Kidney (tissue), 14 donors: ENCODE results near the gene WWC1. TPM values are rescaled to one million over a fixed set of nuclear protein-coding genes. Genes with fewer than 3 reads are reported as not detected.

Experiments
- DNase-seq, 5 donors: peaks; one replicate each; pipeline ENCODE4 v3.0.0-alpha.2; 2013 to 2020
- FAIRE-seq: peaks from 2 replicates; lab custom pipeline; 2012; peaks lifted over from hg19 to GRCh38; lab: Jason Lieb, UNC
- H3K27ac ChIP-seq, 2 donors: one replicate each; pipeline ENCODE4 v1.7.0; 2013; ENCODE audit warnings: low read depth in 2 of 2, low read length in 2 of 2, inconsistent platforms in 1 of 2
- H3K27me3 ChIP-seq: one replicate; pipeline ENCODE4 v1.7.1; 2013; ENCODE audit warnings: low read length, inconsistent platforms; ENCODE audit not compliant: control insufficient read depth, insufficient read depth
- H3K36me3 ChIP-seq, 3 donors: one replicate each; pipeline versions ENCODE4 v1.7.0 to v1.7.1; 2013; ENCODE audit warnings: low read length in 3 of 3, control low read depth in 1 of 3, inconsistent platforms in 1 of 3; ENCODE audit not compliant: insufficient read depth in 3 of 3, control insufficient read depth in 2 of 3
- H3K4me1 ChIP-seq, 3 donors: one replicate each; pipeline versions ENCODE4 v1.7.0 to v1.7.1; 2013; ENCODE audit warnings: low read length in 3 of 3, inconsistent platforms in 1 of 3, low read depth in 1 of 3; ENCODE audit not compliant: control insufficient read depth in 2 of 3, insufficient read depth in 2 of 3
- H3K4me3 ChIP-seq, 3 donors: one replicate each; pipeline versions ENCODE4 v1.7.0 to v1.8.1; 2013; ENCODE audit warnings: low read length in 3 of 3, control low read depth in 1 of 3, inconsistent platforms in 1 of 3
- H3K9ac ChIP-seq, 3 donors: one replicate each; pipeline versions ENCODE4 v1.7.0 to v1.7.1; 2013; ENCODE audit warnings: low read length in 3 of 3, control low read depth in 1 of 3, inconsistent platforms in 1 of 3
- H3K9me3 ChIP-seq, 3 donors: one replicate each; pipeline versions ENCODE4 v1.7.0 to v1.7.1; 2013; ENCODE audit warnings: low read length in 3 of 3, control low read depth in 1 of 3, inconsistent platforms in 1 of 3; ENCODE audit not compliant: control insufficient read depth in 2 of 3, insufficient read depth in 1 of 3
- CTCF ChIP-seq: IDR thresholded peaks from 3 replicates; pipeline ENCODE4 v1.5.1; 2012; ENCODE audit warnings: mild to moderate bottlenecking, moderate library complexity, borderline replicate concordance; ENCODE audit not compliant: insufficient read depth; ENCODE audit errors: extremely low read depth
- intact Hi-C: fragments of 100-400 bp; cut with DNase I; formaldehyde crosslinking; loops from one replicate; pipeline ENCODE4 v1.11.1; 2022
- polyA plus RNA-seq: library from polyadenylated mRNA; stranded (reverse); fragments of 350-450 nt; fragmentation: Illumina TruSeq; extraction: RNeasy Lipid Tissue Mini Kit (QIAGEN cat#74804); gene quantifications from one replicate; pipeline ENCODE4 v1.2.3, GENCODE V29; 2014; ENCODE audit warnings: low read depth, low replicate concordance; ENCODE audit not compliant: insufficient read depth
- total RNA-seq: library from RNA; stranded (reverse); fragmentation: NEBNext Ultra II Directional; extraction: Animal tissue kit (Norgen Biotek cat#: 25700); gene quantifications from one replicate; pipeline ENCODE4 v1.2.1, GENCODE V29; 2021
- donor health status: control.
- donor health status: control.
- donor health status: control.
- donor health status: control.
- donor health status: control.
- donor health status: DM: yes; HTN: yes; CAD: no.
- donor health status: Normal renal cell carcinoma (clear cell type).

WWC1 gene
- total and polyA plus RNA-seq, 2 donors from 2014 or later = 74.4 to 174 TPM

DNA sequence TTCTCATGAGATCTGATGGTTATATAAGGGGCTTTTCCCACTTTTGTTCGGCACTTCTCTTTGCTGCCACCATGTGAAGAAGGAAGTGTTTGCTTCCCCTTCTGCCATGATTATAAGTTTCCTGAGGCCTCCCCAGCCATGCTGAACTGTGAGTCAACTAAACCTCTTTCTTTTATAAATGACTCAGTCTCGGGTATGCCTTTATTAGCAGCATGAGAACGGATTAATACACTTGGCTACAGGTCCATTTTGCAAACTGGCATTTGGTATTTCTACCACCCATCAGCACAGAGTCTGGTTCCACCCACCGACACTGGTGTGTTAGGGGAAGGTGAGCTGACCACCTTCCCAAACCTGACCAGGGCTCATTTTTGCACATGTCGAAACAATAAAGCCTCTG lies 146.9 kb downstream of the WWC1 start:
- no peak for DNase-seq
- Histone ChIP-seq H3K4me1 (no peaks in the 10 kb centered on the region), H3K27ac (no peak overlapping the region), H3K9ac (no peak overlapping the region), H3K4me3 (no peak overlapping the region), H3K36me3 (peaks cover 0 to 61% (median 21%) of the 10 kb centered on the region in 3 donors), H3K27me3 (no peaks in the 10 kb centered on the region), H3K9me3 (no peaks in the 10 kb centered on the region)
- FAIRE-seq = no peak
- no peak for TF ChIP-seq CTCF
- intact Hi-C loops = no loop called here

- intact Hi-C loops = no loop called here
- no peak for FAIRE-seq
Observed at GRCh38 chr5:168443533-168443932, 152.1 kb downstream of the WWC1 start.

GRCh38 chr5:168443950-168444700 lies 152.7 kb downstream of the WWC1 start:
- no peaks in the 10 kb centered on the region for H3K4me1 ChIP-seq
- FAIRE-seq = no peak
- no peaks in the 10 kb centered on the region for H3K9me3 ChIP-seq
- no peak overlapping the region for H3K27ac ChIP-seq
- no peaks in the 10 kb centered on the region for H3K27me3 ChIP-seq
- intact Hi-C loops = no loop called here
- H3K9ac ChIP-seq = no peak overlapping the region
- DNase-seq = no peak
- H3K4me3 ChIP-seq = no peak overlapping the region
- no peak for TF ChIP-seq CTCF
- peaks cover 9 to 45% (median 17%) of the 10 kb centered on the region in 3 donors for H3K36me3 ChIP-seq

More at GRCh38 chr5:168443533-168443932, 152.1 kb downstream of the WWC1 start:
- Histone ChIP-seq H3K4me3 (no peak overlapping the region), H3K27ac (no peak overlapping the region), H3K9ac (no peak overlapping the region), H3K36me3 (peaks cover 9 to 50% (median 17%) of the 10 kb centered on the region in 3 donors), H3K4me1 (no peaks in the 10 kb centered on the region), H3K9me3 (no peaks in the 10 kb centered on the region), H3K27me3 (no peaks in the 10 kb centered on the region)
- TF ChIP-seq CTCF = no peak
- no peak for DNase-seq
